Thyroid gland (tissue), 4 donors: ENCODE measurements around the gene MYADML2.

ENCODE experiments used
- POLR2A ChIP-seq, 2 donors: fragments of 450-650 bp; IDR thresholded peaks; one replicate each; pipeline ENCODE4 v1.6.1; 2017; ENCODE audit warnings: antibody characterized with exemption in 2 of 2, mild to moderate bottlenecking in 2 of 2, moderate library complexity in 1 of 2
- TF ChIP-seq, protein P1 (sequence below), 6 experiments: fragments of 200-600 bp in 3 of 6; fragments of 450-650 bp in 3 of 6; sonication (generic) in 3 of 6; IDR thresholded peaks; one replicate each; pipeline ENCODE4 v1.5.1; 2016 to 2019; ENCODE audit warnings: antibody characterized with exemption in 6 of 6, mild to moderate bottlenecking in 2 of 6, inconsistent platforms in 1 of 6, moderate library complexity in 1 of 6

- TF ChIP-seq, protein P1, sequence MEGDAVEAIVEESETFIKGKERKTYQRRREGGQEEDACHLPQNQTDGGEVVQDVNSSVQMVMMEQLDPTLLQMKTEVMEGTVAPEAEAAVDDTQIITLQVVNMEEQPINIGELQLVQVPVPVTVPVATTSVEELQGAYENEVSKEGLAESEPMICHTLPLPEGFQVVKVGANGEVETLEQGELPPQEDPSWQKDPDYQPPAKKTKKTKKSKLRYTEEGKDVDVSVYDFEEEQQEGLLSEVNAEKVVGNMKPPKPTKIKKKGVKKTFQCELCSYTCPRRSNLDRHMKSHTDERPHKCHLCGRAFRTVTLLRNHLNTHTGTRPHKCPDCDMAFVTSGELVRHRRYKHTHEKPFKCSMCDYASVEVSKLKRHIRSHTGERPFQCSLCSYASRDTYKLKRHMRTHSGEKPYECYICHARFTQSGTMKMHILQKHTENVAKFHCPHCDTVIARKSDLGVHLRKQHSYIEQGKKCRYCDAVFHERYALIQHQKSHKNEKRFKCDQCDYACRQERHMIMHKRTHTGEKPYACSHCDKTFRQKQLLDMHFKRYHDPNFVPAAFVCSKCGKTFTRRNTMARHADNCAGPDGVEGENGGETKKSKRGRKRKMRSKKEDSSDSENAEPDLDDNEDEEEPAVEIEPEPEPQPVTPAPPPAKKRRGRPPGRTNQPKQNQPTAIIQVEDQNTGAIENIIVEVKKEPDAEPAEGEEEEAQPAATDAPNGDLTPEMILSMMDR (IDR thresholded peaks at IDR 0.05), result no peak
- TF ChIP-seq POLR2A (IDR thresholded peaks at IDR 0.05), result no peak
These were observed 36.8 kb downstream of the MYADML2 start for GRCh38 chr17:81909966-81910839.
